Measurements from ENCODE around the gene RNF169.
A peak's percentile ranks its signal among the peaks of the same experiment; 100 is the strongest.

RNF169 gene

GRCh38 chr11:74714904-74715303, 33.7 kb upstream of the RNF169 start:
- DNase-seq (ENCODE audit: low read depth in 1 of 2, low spot score in 1 of 2) = no peak
- in situ Hi-C loops (cut with HindIII; ENCODE audit: low pct_unique_long_range_greater_than_20kb, low sequenced_read_pairs) = no loop called here
- no peak for TF ChIP-seq JUND (IDR thresholded peaks at IDR 0.05; ENCODE audit: low read depth)

- no peak for DNase-seq (ENCODE audit: low read depth in 1 of 2, low spot score in 1 of 2)
- no peak for TF ChIP-seq JUND (IDR thresholded peaks at IDR 0.05; ENCODE audit: low read depth)
- in situ Hi-C loops (cut with HindIII; ENCODE audit: low pct_unique_long_range_greater_than_20kb, low sequenced_read_pairs) = no loop called here
These were observed 31.3 kb upstream of the RNF169 start for GRCh38 chr11:74717221-74717969.

GRCh38 chr11:74719011-74719410, 29.6 kb upstream of the RNF169 start:
- TF ChIP-seq JUND (IDR thresholded peaks at IDR 0.05; ENCODE audit: low read depth) = no peak
- DNase-seq (ENCODE audit: low read depth in 1 of 2, low spot score in 1 of 2) = no peak
- in situ Hi-C loops (cut with HindIII; ENCODE audit: low pct_unique_long_range_greater_than_20kb, low sequenced_read_pairs) = no loop called here

GRCh38 chr11:74720596-74721478, 27.8 kb upstream of the RNF169 start:
- TF ChIP-seq JUND (IDR thresholded peaks at IDR 0.05; ENCODE audit: low read depth) = no peak
- DNase-seq (ENCODE audit: low read depth in 1 of 2, low spot score in 1 of 2) = no peak
- in situ Hi-C loops (cut with HindIII; ENCODE audit: low pct_unique_long_range_greater_than_20kb, low sequenced_read_pairs) = no loop called here

- DNase-seq (ENCODE audit: low read depth in 1 of 2, low spot score in 1 of 2) = no peak
- TF ChIP-seq JUND (IDR thresholded peaks at IDR 0.05; ENCODE audit: low read depth) = no peak
- in situ Hi-C loops (cut with HindIII; ENCODE audit: low pct_unique_long_range_greater_than_20kb, low sequenced_read_pairs) = no loop called here
These were observed 27.2 kb upstream of the RNF169 start for GRCh38 chr11:74721479-74721835.

- in situ Hi-C loops (cut with HindIII; ENCODE audit: low pct_unique_long_range_greater_than_20kb, low sequenced_read_pairs) = no loop called here
- DNase-seq (ENCODE audit: low read depth in 1 of 2, low spot score in 1 of 2) = no peak
- TF ChIP-seq JUND (IDR thresholded peaks at IDR 0.05; ENCODE audit: low read depth) = no peak
These were observed 25.1 kb upstream of the RNF169 start for GRCh38 chr11:74723511-74723910.

- DNase-seq (ENCODE audit: low read depth in 1 of 2, low spot score in 1 of 2) = no peak
- no peak for TF ChIP-seq JUND (IDR thresholded peaks at IDR 0.05; ENCODE audit: low read depth)
- in situ Hi-C loops (cut with HindIII; ENCODE audit: low pct_unique_long_range_greater_than_20kb, low sequenced_read_pairs) = no loop called here
These were observed 22.9 kb upstream of the RNF169 start for GRCh38 chr11:74725701-74726100.

- TF ChIP-seq JUND (IDR thresholded peaks at IDR 0.05; ENCODE audit: low read depth) = no peak
- DNase-seq (ENCODE audit: low read depth in 1 of 2, low spot score in 1 of 2) = peak; percentile 90 to 98
These were observed 22.0 kb upstream of the RNF169 start for GRCh38 chr11:74726547-74727182.

GRCh38 chr11:74729397-74729796, 19.3 kb upstream of the RNF169 start:
- in situ Hi-C loops (cut with HindIII; ENCODE audit: low pct_unique_long_range_greater_than_20kb, low sequenced_read_pairs) = no loop called here
- TF ChIP-seq JUND (IDR thresholded peaks at IDR 0.05; ENCODE audit: low read depth) = no peak
- DNase-seq (ENCODE audit: low read depth in 1 of 2, low spot score in 1 of 2) = no peak

More at GRCh38 chr11:74726547-74727182, 22.0 kb upstream of the RNF169 start:
- in situ Hi-C loops (cut with HindIII; ENCODE audit: low pct_unique_long_range_greater_than_20kb, low sequenced_read_pairs) = no loop called here

GRCh38 chr11:74730571-74731260, 17.9 kb upstream of the RNF169 start:
- in situ Hi-C loops (cut with HindIII; ENCODE audit: low pct_unique_long_range_greater_than_20kb, low sequenced_read_pairs) = no loop called here
- DNase-seq (ENCODE audit: low read depth in 1 of 2, low spot score in 1 of 2) = no peak
- no peak for TF ChIP-seq JUND (IDR thresholded peaks at IDR 0.05; ENCODE audit: low read depth)

- peak; percentile 42 to 68 for DNase-seq (ENCODE audit: low read depth in 1 of 2, low spot score in 1 of 2)
- in situ Hi-C loops (cut with HindIII; ENCODE audit: low pct_unique_long_range_greater_than_20kb, low sequenced_read_pairs) = no loop called here
- no peak for TF ChIP-seq JUND (IDR thresholded peaks at IDR 0.05; ENCODE audit: low read depth)
These were observed 17.2 kb upstream of the RNF169 start, which contains the start of gene CHRDL2 for GRCh38 chr11:74731301-74732094. Gene CHRDL2, minus strand, starts transcription at chr11:74731426. Its CDS starts 538 bp downstream, at chr11:74730888.
